PFSK-1 (cell line): Measurements from ENCODE around the gene ARL15.

Source experiments
- FOXP2 ChIP-seq: optimal IDR thresholded peaks from 2 replicates; pipeline ENCODE3; 2011; ENCODE audit warnings: borderline replicate concordance, control low read depth, inconsistent platforms; ENCODE audit not compliant: insufficient read depth; ENCODE audit errors: extremely low read length, extremely low read depth
- POLR2AphosphoS5 ChIP-seq: IDR thresholded peaks from 2 replicates; pipeline ENCODE4 v1.6.1; 2012; ENCODE audit warnings: low read depth, mild to moderate bottlenecking, control low read depth, low read length, moderate library complexity
- SIN3A ChIP-seq: IDR thresholded peaks from 2 replicates; pipeline ENCODE4 v1.6.1; 2012; ENCODE audit warnings: mild to moderate bottlenecking, low read length, moderate library complexity, borderline replicate concordance; ENCODE audit not compliant: insufficient read depth
- TAF1 ChIP-seq: IDR thresholded peaks from 2 replicates; pipeline ENCODE4 v1.6.1; 2012; ENCODE audit warnings: low read length, control low read depth, borderline replicate concordance; ENCODE audit not compliant: insufficient read depth
- TF ChIP-seq, protein P1 (sequence below), 2 experiments: IDR thresholded peaks; 2 replicates each; pipeline versions ENCODE4 v1.6.1 to v1.8.0; 2011 to 2012; ENCODE audit warnings: low read depth in 2 of 2, low read length in 2 of 2, control low read depth in 1 of 2, inconsistent platforms in 1 of 2, mild to moderate bottlenecking in 1 of 2, moderate library complexity in 1 of 2; ENCODE audit not compliant: insufficient read depth in 1 of 2

ARL15 gene

GRCh38 chr5:54080831-54081230, 229.5 kb downstream of the ARL15 start:
- TF ChIP-seq SIN3A: no peak
- no peak for TF ChIP-seq POLR2AphosphoS5
- TF ChIP-seq, protein P1, sequence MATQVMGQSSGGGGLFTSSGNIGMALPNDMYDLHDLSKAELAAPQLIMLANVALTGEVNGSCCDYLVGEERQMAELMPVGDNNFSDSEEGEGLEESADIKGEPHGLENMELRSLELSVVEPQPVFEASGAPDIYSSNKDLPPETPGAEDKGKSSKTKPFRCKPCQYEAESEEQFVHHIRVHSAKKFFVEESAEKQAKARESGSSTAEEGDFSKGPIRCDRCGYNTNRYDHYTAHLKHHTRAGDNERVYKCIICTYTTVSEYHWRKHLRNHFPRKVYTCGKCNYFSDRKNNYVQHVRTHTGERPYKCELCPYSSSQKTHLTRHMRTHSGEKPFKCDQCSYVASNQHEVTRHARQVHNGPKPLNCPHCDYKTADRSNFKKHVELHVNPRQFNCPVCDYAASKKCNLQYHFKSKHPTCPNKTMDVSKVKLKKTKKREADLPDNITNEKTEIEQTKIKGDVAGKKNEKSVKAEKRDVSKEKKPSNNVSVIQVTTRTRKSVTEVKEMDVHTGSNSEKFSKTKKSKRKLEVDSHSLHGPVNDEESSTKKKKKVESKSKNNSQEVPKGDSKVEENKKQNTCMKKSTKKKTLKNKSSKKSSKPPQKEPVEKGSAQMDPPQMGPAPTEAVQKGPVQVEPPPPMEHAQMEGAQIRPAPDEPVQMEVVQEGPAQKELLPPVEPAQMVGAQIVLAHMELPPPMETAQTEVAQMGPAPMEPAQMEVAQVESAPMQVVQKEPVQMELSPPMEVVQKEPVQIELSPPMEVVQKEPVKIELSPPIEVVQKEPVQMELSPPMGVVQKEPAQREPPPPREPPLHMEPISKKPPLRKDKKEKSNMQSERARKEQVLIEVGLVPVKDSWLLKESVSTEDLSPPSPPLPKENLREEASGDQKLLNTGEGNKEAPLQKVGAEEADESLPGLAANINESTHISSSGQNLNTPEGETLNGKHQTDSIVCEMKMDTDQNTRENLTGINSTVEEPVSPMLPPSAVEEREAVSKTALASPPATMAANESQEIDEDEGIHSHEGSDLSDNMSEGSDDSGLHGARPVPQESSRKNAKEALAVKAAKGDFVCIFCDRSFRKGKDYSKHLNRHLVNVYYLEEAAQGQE (IDR thresholded peaks at IDR 0.05; ENCODE audit: insufficient read depth in 1 of 2, low read depth in 2 of 2, low read length in 2 of 2): no peak

GRCh38 chr5:54073735-54074134, 236.6 kb downstream of the ARL15 start:
- no peak for TF ChIP-seq FOXP2

GRCh38 chr5:54073131-54073530, 237.2 kb downstream of the ARL15 start:
- TF ChIP-seq SIN3A (no peak), FOXP2 (no peak), POLR2AphosphoS5 (no peak), TAF1 (no peak)
- TF ChIP-seq, protein P1 (IDR thresholded peaks at IDR 0.05; ENCODE audit: insufficient read depth in 1 of 2, low read depth in 2 of 2, low read length in 2 of 2): no peak

GRCh38 chr5:54066433-54066832, 243.9 kb downstream of the ARL15 start:
- TF ChIP-seq SIN3A (no peak), TAF1 (no peak), POLR2AphosphoS5 (no peak), FOXP2 (no peak)
- TF ChIP-seq, protein P1 (IDR thresholded peaks at IDR 0.05; ENCODE audit: insufficient read depth in 1 of 2, low read depth in 2 of 2, low read length in 2 of 2): no peak

GRCh38 chr5:54063817-54064216, 246.6 kb downstream of the ARL15 start:
- no peak for TF ChIP-seq POLR2AphosphoS5
- TF ChIP-seq, protein P1 (IDR thresholded peaks at IDR 0.05; ENCODE audit: insufficient read depth in 1 of 2, low read depth in 2 of 2, low read length in 2 of 2): no peak
- no peak for TF ChIP-seq SIN3A
- no peak for TF ChIP-seq FOXP2
- TF ChIP-seq TAF1: no peak
